Measurements from ENCODE around the gene ZNF577.

- TF ChIP-seq, protein P1, sequence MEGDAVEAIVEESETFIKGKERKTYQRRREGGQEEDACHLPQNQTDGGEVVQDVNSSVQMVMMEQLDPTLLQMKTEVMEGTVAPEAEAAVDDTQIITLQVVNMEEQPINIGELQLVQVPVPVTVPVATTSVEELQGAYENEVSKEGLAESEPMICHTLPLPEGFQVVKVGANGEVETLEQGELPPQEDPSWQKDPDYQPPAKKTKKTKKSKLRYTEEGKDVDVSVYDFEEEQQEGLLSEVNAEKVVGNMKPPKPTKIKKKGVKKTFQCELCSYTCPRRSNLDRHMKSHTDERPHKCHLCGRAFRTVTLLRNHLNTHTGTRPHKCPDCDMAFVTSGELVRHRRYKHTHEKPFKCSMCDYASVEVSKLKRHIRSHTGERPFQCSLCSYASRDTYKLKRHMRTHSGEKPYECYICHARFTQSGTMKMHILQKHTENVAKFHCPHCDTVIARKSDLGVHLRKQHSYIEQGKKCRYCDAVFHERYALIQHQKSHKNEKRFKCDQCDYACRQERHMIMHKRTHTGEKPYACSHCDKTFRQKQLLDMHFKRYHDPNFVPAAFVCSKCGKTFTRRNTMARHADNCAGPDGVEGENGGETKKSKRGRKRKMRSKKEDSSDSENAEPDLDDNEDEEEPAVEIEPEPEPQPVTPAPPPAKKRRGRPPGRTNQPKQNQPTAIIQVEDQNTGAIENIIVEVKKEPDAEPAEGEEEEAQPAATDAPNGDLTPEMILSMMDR (IDR thresholded peaks at IDR 0.05) = no peak
- TF ChIP-seq POLR2A (IDR thresholded peaks at IDR 0.05) = no peak
- no peak for TF ChIP-seq POLR2AphosphoS5 (IDR thresholded peaks at IDR 0.05)
- no peak for TF ChIP-seq EP300 (IDR thresholded peaks at IDR 0.05)
Observed at GRCh38 chr19:51916167-51916566, 28.4 kb upstream of the ZNF577 start.

Data from gastroesophageal sphincter (tissue), 3 donors.